Measurements from ENCODE around the gene HP.
"Not testable (repeated sequence)": the region's sequence is repeated elsewhere in the genome, so short reads cannot be mapped to it uniquely, and the experiment has no call there.

The HP gene

DNA sequence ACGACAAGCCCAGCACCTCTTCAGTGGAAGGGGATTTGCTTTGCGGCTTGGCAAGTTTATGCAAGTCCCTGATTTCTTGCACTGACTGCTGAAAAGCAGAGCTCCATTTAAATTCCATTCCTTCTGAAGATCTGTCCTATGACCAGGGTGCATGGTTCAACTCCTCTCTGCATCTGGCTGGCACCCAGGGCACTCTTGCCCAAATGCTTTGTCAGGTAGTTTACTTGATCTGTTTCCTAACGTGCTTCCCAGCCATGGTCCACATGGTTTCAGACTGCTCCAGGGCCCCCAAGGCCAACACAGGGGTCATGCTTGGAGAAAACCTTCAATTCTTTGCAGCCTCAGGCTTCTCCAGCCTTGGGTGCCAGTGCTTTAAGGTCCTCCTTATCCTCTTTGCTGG, 11.2 kb upstream of the HP start:
- H3K4me3 ChIP-seq (ENCODE audit: low read depth, low read length) = no peak overlapping the region

DNA sequence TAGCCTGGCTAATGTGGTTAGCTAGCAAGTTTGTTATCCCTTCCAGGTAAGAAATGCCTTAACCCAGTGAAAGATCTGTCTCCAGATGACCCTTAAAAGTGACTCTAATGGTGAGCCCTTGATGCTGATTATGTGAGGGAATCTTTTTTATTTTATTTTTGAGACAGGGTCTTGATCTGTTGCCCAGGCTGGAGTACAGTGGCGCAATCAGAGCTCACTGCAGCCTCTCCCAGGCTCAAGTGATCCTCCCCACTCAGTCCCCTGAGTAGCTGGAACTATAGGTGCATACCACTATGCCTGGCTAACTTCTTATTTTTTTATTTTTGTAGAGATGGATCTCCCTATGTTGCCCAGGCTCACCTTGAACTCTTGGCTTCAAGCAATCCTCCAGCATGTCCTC, 10.8 kb upstream of the HP start:
- H3K4me3 ChIP-seq (ENCODE audit: low read depth, low read length) = no peak overlapping the region

DNA sequence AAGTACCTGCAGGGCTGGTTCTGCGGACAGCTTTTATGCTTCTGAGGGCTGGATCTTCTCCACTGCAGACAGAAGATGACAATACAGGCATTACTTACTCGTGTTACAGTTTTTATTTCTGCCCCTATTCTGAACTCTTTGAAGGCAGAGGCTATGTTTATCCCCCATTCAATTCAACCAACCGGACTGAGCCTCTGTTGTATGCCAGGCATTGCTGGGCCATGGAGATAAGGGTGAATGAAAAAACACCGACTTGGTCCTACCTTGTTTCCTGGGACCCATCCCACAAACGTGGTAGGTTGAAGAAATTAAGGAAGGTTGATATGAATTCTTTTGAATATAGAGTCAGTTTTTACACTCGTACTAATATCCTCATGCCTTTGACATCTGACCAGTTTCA, 10.0 kb upstream of the HP start:
- H3K4me3 ChIP-seq (ENCODE audit: low read depth, low read length) = no peak overlapping the region

DNA sequence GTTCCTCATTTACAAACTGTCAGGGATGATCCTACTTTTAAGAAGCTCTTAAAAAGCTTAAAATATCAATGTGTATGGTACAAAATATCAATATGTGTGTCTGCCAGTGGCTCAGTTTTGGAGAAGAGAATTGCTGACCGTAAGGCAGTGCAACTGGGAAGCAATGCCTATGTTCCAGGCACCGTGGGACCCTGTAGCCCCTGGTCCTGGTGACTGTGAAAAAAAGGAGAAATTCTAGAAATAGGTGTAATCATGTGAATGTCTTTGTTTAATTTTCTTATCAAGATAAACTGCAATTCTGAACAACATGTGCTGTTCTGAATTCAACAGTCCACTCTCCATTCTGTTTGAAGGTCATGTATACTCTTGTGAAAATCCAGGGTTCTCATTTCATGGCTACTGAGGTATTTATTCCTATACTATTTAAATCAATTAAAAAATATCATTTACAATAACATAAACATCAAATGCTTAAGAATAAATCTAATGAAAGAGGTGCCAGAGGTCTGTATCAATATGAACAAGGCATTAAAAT, 9.4 kb upstream of the HP start:
- no peak overlapping the region for H3K4me3 ChIP-seq (ENCODE audit: low read depth, low read length)

DNA sequence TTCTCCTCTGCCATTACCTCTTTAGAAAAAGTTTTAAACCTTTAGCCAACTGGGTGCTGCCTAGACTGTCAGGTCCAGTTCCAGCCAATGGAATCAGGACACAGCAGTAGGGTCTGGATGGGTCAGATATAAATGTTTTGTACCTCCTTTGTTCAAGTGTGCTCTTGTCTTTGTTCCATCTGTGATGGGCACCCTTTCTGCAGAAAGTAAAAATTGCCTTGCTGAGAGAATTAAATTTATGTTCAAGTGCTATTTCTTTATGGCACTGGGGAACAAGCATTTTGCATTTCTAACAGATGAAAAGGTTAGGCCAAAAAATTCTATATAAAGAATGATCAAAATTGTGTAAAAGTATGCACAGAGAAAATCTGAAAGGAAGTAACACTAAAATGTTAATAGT, 5.2 kb upstream of the HP start:
- no peak overlapping the region for H3K4me3 ChIP-seq (ENCODE audit: low read depth, low read length)

DNA sequence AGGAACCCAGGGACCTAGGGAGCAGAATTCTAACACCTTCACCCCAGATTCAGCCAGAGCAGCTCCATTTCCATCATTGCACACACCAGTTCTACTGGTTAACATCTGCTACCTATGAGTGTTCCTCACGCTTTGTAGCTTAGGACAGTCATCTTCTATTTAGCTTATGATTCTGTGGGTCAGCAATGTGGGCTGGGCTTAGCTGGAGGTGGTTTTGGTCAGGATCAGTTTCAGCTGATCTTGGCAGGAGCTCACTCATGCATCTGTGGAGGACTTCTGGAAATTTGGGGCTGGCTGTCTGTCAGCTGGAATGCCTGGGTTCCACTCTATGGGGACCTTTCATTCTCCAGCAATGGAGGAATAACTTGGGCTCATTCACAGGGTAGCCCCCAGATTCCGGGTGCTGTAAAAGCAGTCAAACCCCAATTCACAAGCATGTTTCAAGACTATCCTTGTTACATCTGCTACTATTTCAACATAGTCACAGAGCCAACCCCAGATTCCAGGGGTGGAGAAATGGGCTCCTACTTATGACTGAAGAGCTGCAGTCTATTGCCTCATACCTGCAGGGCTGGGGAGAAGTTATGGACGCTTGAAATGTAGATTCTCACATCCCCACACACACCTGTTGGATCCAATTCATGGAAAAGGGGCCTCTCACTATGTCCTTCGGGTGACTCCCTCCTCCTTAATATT, 3.4 kb upstream of the HP start:
- no peak overlapping the region for H3K4me3 ChIP-seq (ENCODE audit: low read depth, low read length)

DNA sequence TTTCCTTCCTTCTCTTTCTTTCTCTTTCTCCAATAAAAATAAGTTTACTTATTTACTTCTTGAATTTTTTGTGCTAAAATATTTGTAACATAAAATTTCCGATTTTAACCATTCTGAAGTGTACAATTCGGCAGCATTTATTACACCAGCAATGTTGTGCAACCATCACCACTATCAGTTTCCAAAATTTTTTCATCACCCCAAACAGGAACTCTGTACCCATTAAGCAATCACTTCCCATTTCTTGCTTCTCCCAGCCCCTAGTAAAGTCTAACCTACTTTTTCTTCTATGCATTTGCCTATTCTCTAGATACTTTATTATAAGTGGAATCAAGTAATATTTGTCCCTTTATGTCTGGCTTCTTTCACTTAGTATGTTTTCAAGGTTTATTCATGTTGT, 2.5 kb upstream of the HP start:
- H3K4me3 ChIP-seq (ENCODE audit: low read depth, low read length) = no peak overlapping the region

DNA sequence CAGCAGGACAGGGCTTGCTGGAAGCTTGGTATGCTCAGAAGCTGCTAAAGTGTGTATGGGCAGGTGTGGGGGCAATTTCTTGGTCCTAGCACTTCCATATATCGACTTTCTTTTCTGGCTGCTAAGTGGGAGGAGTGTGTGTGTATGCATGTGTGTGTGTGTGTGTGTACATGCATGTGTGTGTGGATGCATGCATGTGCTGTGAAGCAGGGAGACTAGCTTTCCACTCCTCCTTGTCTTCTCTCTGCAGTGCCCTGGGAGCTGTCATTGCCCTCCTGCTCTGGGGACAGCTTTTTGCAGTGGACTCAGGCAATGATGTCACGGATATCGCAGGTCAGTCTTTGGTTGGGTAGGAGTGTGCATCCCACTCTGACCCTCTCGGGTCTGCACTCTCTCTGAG, 1.6 kb downstream of the HP start:
- H3K4me3 ChIP-seq (ENCODE audit: low read depth, low read length) = no peak overlapping the region

DNA sequence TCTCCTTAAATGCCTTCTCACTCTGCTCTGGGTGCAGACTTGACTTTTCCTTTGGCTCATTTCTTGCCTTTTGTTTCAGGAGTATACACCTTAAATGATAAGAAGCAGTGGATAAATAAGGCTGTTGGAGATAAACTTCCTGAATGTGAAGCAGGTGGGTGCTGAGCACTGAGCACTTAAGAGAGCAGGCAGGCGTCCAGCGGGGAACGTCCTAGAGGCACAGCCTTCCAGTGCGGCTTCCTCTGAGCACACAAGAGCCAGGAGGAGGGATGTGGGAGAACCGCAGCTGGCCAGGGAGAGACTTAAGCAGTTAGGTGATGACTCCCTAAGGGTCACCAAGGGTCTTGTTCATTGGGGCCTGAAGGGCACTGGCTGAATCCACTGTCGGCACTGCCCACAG, 3.0 kb downstream of the HP start:
- not testable (repeated sequence) for H3K4me3 ChIP-seq (ENCODE audit: low read depth, low read length)

DNA sequence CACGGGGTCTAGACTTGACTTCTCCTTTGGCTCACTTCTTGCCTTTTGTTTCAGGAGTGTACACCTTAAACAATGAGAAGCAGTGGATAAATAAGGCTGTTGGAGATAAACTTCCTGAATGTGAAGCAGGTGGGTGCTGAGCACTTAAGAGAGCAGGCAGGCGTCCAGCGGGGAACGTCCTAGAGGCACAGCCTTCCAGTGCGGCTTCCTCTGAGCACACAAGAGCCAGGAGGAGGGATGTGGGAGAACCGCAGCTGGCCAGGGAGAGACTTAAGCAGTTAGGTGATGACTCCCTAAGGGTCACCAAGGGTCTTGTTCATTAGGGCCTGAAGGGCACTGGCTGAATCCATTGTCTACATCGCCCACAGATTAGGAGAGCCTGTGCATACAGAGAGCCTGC, 4.8 kb downstream of the HP start:
- not testable (repeated sequence) for H3K4me3 ChIP-seq (ENCODE audit: low read depth, low read length)

DNA sequence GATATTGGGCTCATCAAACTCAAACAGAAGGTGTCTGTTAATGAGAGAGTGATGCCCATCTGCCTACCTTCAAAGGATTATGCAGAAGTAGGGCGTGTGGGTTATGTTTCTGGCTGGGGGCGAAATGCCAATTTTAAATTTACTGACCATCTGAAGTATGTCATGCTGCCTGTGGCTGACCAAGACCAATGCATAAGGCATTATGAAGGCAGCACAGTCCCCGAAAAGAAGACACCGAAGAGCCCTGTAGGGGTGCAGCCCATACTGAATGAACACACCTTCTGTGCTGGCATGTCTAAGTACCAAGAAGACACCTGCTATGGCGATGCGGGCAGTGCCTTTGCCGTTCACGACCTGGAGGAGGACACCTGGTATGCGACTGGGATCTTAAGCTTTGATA, 6.1 kb downstream of the HP start:
- no peak overlapping the region for H3K4me3 ChIP-seq (ENCODE audit: low read depth, low read length)

DNA sequence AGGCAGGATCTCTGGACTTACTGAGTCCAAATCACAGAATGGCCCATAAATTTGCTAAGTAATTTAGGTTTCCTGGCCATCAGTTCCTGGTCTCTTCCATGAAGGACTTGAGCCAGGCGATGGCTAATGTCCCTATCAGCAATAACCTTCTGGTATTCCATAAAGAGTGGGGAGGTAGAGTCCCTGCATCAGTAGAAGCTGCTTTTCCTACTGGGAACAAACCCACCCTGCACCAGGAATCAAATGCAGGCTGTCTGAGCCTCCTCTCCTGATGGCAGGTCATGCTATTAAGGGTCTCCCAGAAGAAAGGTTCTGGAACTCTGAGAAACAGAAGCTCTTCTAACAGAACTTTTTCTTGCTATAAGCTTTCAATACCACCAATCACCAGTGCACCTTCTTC, 7.3 kb downstream of the HP start:
- no peak overlapping the region for H3K4me3 ChIP-seq (ENCODE audit: low read depth, low read length)

DNA sequence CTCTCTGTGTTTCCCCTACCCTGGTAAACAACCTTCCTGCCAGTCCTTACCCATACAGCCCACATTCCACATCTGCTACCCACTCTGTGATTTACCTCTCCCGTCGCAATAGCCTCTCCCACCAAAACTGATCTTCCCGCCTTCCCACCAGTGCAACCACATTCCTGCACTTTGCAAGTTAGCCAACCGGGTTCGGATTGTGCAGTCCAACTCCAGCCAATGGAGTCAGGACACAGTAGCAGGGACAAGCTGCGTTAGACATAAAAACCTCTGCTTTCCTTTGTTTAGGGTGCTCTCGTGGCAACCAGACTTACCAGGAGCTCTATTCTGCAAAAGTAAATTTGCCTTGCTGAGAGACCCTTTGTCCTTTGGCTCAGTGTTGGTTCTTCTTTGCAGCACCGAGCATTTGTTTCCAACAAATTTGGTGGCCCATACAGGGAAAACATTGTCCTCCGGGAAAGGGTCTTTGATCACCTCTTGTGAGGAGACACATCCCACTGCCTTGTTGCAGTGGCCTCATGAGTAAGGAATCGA, 10.1 kb downstream of the HP start:
- H3K4me3 ChIP-seq (ENCODE audit: low read depth, low read length) = no peak overlapping the region

DNA sequence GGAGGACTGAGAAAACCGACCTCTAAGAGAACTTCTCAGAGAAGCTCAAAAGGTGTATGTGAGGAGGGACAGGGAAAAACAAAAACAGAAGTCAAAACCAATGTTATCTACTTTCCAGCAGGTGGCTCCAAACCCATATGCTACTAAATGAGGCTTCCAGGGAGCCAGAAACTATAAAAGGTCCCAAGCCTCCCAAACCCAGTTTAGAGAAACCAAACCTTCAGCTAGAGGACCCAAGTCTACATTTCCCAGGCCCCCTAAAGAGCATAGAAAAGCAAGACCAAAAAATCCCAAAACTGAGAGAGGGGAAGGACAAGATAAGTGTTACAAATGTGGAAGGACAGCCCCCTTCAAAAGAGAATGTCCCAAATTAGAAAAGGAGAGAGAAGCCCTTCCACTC, 12.4 kb downstream of the HP start:
- H3K4me3 ChIP-seq (ENCODE audit: low read depth, low read length) = no peak overlapping the region

DNA sequence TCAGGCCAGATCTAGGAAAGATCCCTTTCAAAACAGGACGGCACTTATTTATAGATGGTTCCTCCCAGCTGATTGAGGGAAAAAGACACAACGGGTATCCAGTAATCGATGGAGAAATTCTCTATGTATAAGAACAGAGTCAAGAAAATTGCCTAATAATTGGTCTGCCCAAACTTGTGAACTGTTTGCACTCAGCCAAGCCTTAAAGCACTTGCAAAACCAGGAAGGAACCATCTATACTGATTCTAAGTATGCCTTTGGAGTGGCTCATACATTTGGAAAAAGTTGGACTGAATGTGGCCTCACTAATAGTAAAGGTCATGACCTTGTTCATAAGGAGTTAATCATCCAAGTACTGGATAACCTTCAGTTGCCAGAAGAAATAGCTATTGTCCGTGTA, 14.6 kb downstream of the HP start:
- H3K4me3 ChIP-seq (ENCODE audit: low read depth, low read length) = no peak overlapping the region

DNA sequence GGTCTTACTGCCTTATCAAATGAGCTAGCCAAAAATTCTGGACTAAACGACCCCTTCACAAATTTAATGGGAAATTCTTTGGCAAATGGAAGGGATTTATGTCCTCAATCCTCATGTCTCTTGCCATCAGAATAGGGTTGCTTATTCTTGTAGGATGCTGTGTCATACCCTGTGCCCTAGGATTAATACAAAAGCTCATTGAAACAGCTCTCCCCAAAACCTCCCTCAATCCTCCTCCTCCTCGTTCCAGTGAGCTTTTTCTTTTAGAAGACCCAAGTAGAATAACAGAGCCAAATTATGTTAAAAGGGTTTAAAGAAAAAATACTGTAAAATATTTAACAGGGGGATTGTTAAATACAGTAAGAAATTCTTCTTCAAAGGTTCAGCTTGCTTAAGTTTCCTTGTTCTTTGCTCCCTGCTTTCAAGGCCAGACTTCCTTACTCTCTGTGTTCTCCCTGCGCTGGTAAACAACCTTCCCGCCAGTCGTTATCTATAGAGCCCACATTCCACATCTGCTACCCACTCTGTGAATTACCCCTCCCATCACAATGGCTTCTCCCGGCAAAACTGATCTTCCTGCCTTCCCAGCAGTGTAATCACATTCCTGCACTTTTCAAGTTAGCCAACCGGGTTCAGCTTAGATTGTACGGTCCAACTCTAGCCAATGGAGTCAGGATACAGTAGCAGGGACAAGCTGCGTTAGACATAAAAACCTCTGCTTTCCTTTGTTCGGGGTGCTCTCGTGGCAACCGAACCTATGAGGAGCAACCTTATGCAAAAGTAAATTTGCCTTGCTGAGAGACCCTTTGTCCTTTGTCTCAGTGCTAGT, 18.4 kb downstream of the HP start:
- H3K4me3 ChIP-seq (ENCODE audit: low read depth, low read length) = no peak overlapping the region

DNA sequence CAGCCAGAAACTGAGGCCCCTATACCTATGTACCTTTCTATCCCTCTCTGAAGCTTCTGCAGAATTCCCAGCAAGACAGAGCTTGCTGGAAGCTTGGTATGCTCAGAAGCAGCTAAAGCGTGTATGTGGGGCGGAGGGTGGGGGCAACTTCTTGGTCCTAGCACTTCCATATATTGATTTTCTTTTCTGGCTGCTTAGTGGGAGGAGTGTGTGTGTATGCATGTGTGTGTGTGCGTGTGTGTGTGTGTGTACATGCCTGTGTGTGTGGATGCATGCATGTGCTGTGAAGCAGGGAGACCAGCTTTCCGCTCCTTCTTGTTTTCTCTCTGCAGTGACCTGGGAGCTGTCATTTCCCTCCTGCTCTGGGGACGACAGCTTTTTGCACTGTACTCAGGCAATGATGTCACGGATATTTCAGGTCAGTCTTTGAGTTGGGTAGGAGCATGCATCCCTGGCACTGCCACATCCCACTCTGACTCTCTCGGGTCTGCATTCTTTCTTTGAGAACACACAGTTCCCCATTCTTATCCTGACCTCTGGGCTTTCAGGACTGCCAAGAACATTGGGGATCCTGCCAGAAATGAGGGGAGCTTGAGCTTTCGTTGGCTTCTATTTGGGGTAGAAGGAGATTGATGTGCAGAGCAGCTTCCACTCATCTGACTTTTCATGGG, 19.4 kb downstream of the HP start:
- no peak overlapping the region for H3K4me3 ChIP-seq (ENCODE audit: low read depth, low read length)

DNA sequence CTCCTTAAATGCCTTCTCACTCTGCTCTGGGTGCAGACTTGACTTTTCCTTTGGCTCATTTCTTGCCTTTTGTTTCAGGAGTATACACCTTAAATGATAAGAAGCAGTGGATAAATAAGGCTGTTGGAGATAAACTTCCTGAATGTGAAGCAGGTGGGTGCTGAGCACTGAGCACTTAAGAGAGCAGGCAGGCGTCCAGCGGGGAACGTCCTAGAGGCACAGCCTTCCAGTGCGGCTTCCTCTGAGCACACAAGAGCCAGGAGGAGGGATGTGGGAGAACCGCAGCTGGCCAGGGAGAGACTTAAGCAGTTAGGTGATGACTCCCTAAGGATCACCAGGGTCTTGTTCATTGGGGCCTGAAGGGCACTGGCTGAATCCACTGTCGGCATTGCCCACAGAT, 20.8 kb downstream of the HP start:
- H3K4me3 ChIP-seq (ENCODE audit: low read depth, low read length) = not testable (repeated sequence)

DNA sequence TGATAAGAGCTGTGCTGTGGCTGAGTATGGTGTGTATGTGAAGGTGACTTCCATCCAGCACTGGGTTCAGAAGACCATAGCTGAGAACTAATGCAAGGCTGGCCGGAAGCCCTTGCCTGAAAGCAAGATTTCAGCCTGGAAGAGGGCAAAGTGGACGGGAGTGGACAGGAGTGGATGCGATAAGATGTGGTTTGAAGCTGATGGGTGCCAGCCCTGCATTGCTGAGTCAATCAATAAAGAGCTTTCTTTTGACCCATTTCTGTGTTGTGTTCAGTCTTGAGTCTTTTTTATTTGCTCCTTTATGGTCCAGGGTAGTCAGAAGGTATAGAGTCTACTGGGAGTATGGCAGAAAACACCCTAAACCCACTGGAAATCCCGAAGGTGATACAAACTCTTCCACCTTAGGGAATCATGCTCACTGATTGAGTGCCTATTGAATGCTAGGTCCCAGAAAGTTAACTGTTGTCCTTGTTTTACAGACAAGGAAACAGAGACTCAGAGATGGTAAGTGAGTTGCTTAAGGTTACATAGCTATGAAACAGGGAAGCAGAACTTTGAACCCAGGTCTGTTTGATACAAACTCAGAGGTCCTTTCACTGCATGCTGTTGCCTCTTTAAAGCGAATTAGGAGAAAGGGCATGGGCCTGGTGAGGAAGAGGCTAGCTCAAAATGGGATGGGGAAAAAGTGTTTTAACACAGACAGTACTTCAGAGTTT, 22.8 kb downstream of the HP start:
- H3K4me3 ChIP-seq (ENCODE audit: low read depth, low read length) = not testable (repeated sequence)

DNA sequence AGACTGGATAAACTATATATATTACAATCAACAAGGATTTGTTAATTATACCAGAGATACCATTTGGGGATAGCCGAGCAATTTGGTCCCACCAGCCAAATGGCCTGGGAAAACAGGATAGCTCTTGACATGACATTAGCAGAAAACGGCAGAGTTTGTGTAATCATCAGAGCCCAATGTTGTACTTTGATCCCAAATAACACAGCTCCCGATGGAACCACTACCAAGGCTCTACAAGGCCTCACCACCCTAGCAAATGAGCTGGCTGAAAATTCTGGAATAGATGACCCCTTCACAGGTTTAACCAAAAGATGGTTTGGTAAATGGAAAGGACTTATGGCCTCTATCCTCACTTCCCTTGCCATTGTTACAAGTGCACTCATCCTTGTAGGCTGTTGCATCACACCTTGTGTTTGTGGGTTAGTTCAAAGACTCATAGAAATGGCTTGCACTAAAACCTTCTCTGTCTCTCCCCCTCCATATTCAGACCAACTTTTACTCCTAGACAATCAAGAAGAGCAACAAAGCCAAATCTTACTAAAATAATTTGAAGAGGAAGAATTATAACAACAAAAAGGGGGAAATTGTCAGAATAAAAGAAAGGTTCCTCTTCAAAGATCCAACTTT, 29.6 kb downstream of the HP start:
- H3K4me3 ChIP-seq (ENCODE audit: low read depth, low read length) = no peak overlapping the region

DNA sequence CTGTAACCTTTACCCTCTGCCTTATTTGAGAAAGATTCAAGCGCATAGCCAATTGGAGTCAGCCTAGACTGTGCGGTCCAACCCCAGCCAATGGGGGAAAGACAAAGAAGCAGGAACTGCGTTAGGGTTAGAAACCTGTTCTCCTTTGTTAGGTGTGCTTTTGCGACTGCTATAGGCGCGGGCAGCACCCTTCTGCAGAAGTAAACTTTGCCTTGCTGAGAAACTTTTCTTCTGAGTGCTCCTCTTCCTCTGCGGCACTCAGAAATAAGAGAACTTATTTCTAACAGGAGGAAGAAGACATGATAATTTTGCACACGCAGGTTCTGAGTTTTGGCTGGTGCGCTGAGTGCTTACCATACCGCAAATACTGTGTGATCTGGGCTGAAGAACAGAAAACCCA, 30.1 kb downstream of the HP start:
- H3K4me3 ChIP-seq (ENCODE audit: low read depth, low read length) = no peak overlapping the region
